Adrenal gland (tissue), 5 donors: Measurements from ENCODE around the gene RPAIN.

Experiments used
- POLR2A ChIP-seq, 2 donors: fragments of 450-650 bp; IDR thresholded peaks; one replicate each; pipeline ENCODE4 v1.6.1; 2017; ENCODE audit warnings: antibody characterized with exemption in 2 of 2, mild to moderate bottlenecking in 2 of 2, moderate library complexity in 1 of 2
- TF ChIP-seq, protein P1 (sequence below), 6 experiments: fragments of 450-650 bp in 4 of 6; fragments of 200-600 bp in 2 of 6; sonication (generic) in 1 of 6; IDR thresholded peaks; 1 replicate in 5 of 6; 2 replicates in 1 of 6; pipeline versions ENCODE4 v1.5.1 to v1.8.0; 2016 to 2021; ENCODE audit warnings: antibody characterized with exemption in 6 of 6, mild to moderate bottlenecking in 2 of 6, moderate library complexity in 1 of 6
- donor health status: DM: no; HTN: no; CAD: no.

DNA sequence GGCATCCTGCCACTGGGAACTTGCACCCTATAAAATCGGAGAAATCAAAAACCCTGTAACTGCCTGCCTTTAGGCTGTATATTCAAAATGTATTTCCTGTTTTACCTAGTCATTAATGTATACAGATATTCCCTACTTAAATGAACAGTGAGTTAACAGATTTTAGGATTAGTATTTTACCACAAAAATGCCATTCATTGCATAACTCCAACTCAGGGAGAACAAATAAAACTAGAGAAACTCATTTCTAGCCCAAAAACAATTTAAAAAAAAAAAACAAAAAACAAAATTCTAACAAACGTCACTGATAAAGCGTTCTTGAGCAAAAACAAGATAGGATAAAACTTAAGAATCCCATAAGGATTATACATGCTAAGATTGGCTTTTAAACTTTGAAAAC is 52.5 kb downstream of the RPAIN start:
- TF ChIP-seq, protein P1, sequence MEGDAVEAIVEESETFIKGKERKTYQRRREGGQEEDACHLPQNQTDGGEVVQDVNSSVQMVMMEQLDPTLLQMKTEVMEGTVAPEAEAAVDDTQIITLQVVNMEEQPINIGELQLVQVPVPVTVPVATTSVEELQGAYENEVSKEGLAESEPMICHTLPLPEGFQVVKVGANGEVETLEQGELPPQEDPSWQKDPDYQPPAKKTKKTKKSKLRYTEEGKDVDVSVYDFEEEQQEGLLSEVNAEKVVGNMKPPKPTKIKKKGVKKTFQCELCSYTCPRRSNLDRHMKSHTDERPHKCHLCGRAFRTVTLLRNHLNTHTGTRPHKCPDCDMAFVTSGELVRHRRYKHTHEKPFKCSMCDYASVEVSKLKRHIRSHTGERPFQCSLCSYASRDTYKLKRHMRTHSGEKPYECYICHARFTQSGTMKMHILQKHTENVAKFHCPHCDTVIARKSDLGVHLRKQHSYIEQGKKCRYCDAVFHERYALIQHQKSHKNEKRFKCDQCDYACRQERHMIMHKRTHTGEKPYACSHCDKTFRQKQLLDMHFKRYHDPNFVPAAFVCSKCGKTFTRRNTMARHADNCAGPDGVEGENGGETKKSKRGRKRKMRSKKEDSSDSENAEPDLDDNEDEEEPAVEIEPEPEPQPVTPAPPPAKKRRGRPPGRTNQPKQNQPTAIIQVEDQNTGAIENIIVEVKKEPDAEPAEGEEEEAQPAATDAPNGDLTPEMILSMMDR (IDR thresholded peaks at IDR 0.05): no peak
- no peak for TF ChIP-seq POLR2A (IDR thresholded peaks at IDR 0.05)
